Stimulated activated CD4-positive, alpha-beta T cell treated with anti-CD3 and anti-CD28 coated beads, Interleukin-4, amount 100 ng/mL, for 48 hours (primary cell): ENCODE measurements around the gene ZNF844.
"Not testable (repeated sequence)": the region's sequence is repeated elsewhere in the genome, so short reads cannot be mapped to it uniquely, and the experiment has no call there.

Source experiments
- DNase-seq, 2 donors: peaks; one replicate each; pipeline ENCODE4 v3.0.0-alpha.2; 2020; ENCODE audit warnings: low read depth in 2 of 2

Gene ZNF844

GRCh38 chr19:12064590-12065538 is at the start of gene ZNF844:
Gene ZNF844, plus strand, starts transcription at chr19:12064731. Its CDS starts 143 bp downstream, at chr19:12064874.
- DNase-seq, result peak; percentile 74 to 79

GRCh38 chr19:12015015-12015752 is 49.3 kb upstream of the ZNF844 start:
- DNase-seq, result no peak

GRCh38 chr19:12015753-12016116 is 48.8 kb upstream of the ZNF844 start:
- no peak for DNase-seq

GRCh38 chr19:12034198-12034597 is 30.3 kb upstream of the ZNF844 start:
- DNase-seq, result no peak

- DNase-seq, result no peak
These were observed 29.9 kb upstream of the ZNF844 start for GRCh38 chr19:12034620-12035019.

- DNase-seq, result peak; percentile 74 to 77
These were observed 29.0 kb upstream of the ZNF844 start, which contains the start of gene ZNF433 for GRCh38 chr19:12035220-12036172. Gene ZNF433, minus strand, starts transcription at chr19:12035679. Its CDS starts 140 bp downstream, at chr19:12035539.

GRCh38 chr19:12042893-12043292 is 21.6 kb upstream of the ZNF844 start:
- no peak for DNase-seq

GRCh38 chr19:12043752-12044422 is 20.6 kb upstream of the ZNF844 start:
- DNase-seq, result no peak

GRCh38 chr19:12047868-12048267 is 16.7 kb upstream of the ZNF844 start:
- DNase-seq, result no peak

GRCh38 chr19:12052091-12052496 is 12.4 kb upstream of the ZNF844 start:
- no peak for DNase-seq

GRCh38 chr19:12052497-12053169 is 11.9 kb upstream of the ZNF844 start, which contains the start of gene ZNF878:
Gene ZNF878, minus strand, starts transcription at chr19:12052961. Its CDS starts 160 bp downstream, at chr19:12052801.
- peak; percentile 53 to 71 for DNase-seq

- no peak for DNase-seq
These were observed 8.7 kb upstream of the ZNF844 start for GRCh38 chr19:12055784-12056183.

- no peak for DNase-seq
These were observed 11.1 kb downstream of the ZNF844 start for GRCh38 chr19:12075538-12076139.

GRCh38 chr19:12076331-12076730 is 11.8 kb downstream of the ZNF844 start:
- not testable (repeated sequence) for DNase-seq

- DNase-seq, result no peak
These were observed 12.8 kb downstream of the ZNF844 start for GRCh38 chr19:12077375-12077774.

GRCh38 chr19:12083336-12083735 is 18.8 kb downstream of the ZNF844 start:
- not testable (repeated sequence) for DNase-seq

- no peak for DNase-seq
These were observed 20.7 kb downstream of the ZNF844 start for GRCh38 chr19:12085074-12085818.

GRCh38 chr19:12090807-12091206 is 26.3 kb downstream of the ZNF844 start:
- peak; percentile 61 to 73 for DNase-seq
